ENCODE results near the gene DDX39A. TPM values are rescaled to one million over a fixed set of nuclear protein-coding genes. Genes with fewer than 3 reads are reported as not detected.

The DDX39A gene
- total and polyA plus RNA-seq, 2 of the 13 experiments (the other 11 are each of a cell fraction or from before 2014, with no cell fraction given) = 34.6 to 90.4 TPM

GRCh38 chr19:14434543-14435319, 15.6 kb upstream of the DDX39A start (continued):
- TF ChIP-seq ZNF761 (CRISPR knock-in tag; conservative IDR thresholded peaks at IDR 0.05) (0 out of 2 replicates have a peak, but pooled peaks have one; percentile 55), ZNF687 (CRISPR knock-in tag; IDR thresholded peaks at IDR 0.05) (peak; percentile 78), JUN (CRISPR knock-in tag; IDR thresholded peaks at IDR 0.05) (peak; percentile 58; the same call in 1 of the 2 replicates), SNAPC5 (CRISPR knock-in tag; IDR thresholded peaks at IDR 0.05; ENCODE audit: borderline replicate concordance) (no peak), ZBTB38 (CRISPR knock-in tag; IDR thresholded peaks at IDR 0.05) (peak; percentile 55; the same call in 1 of the 2 replicates), ZNF619 (CRISPR knock-in tag; IDR thresholded peaks at IDR 0.05) (0 out of 2 replicates have a peak, but pooled peaks have one; percentile 47), ELF1 (CRISPR knock-in tag; IDR thresholded peaks at IDR 0.05) (0 out of 2 replicates have a peak, but pooled peaks have one; percentile 24), KDM5B (CRISPR knock-in tag; IDR thresholded peaks at IDR 0.05; ENCODE audit: borderline replicate concordance) (no peak), ZNF235 (CRISPR knock-in tag; IDR thresholded peaks at IDR 0.05; ENCODE audit: borderline replicate concordance) (no peak), ZNF569 (CRISPR knock-in tag; IDR thresholded peaks at IDR 0.05; ENCODE audit: borderline replicate concordance) (no peak), ZNF784 (CRISPR knock-in tag; IDR thresholded peaks at IDR 0.05; ENCODE audit: borderline replicate concordance) (0 out of 2 replicates have a peak, but pooled peaks have one; percentile 55), SALL2 (CRISPR knock-in tag; IDR thresholded peaks at IDR 0.05) (no peak), SP2 (CRISPR knock-in tag; IDR thresholded peaks at IDR 0.05) (no peak), PCBP1 (IDR thresholded peaks at IDR 0.05; ENCODE audit: borderline replicate concordance, low read depth, low read length) (0 out of 2 replicates have a peak, but pooled peaks have one; percentile 22), ZNF766 (CRISPR knock-in tag; IDR thresholded peaks at IDR 0.05; ENCODE audit: borderline replicate concordance) (no peak), MTERF4 (CRISPR knock-in tag; IDR thresholded peaks at IDR 0.05) (0 out of 2 replicates have a peak, but pooled peaks have one; percentile 23), PRMT3 (CRISPR knock-in tag; IDR thresholded peaks at IDR 0.05; ENCODE audit: borderline replicate concordance, low read depth) (no peak), ZBTB7A (CRISPR knock-in tag; IDR thresholded peaks at IDR 0.05) (0 out of 2 replicates have a peak, but pooled peaks have one; percentile 15), ZNF329 (CRISPR knock-in tag; IDR thresholded peaks at IDR 0.05; ENCODE audit: low read depth) (no peak)
- TF ChIP-seq, protein P1, sequence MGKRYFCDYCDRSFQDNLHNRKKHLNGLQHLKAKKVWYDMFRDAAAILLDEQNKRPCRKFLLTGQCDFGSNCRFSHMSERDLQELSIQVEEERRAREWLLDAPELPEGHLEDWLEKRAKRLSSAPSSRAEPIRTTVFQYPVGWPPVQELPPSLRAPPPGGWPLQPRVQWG (CRISPR knock-in tag; IDR thresholded peaks at IDR 0.05; ENCODE audit: borderline replicate concordance, low read depth) = no peak
